HTR-8/SVneo (cell line): ENCODE measurements around the gene DNAJC13.
"Not testable (repeated sequence)": the region's sequence is repeated elsewhere in the genome, so short reads cannot be mapped to it uniquely, and the experiment has no call there.

Experiments
- DNase-seq: peaks from one replicate; pipeline ENCODE4 v3.0.0; 2011; ENCODE audit warnings: low spot score, mixed read lengths; ENCODE audit not compliant: insufficient read length
- FAIRE-seq: peaks from 2 replicates; lab custom pipeline; 2011; peaks lifted over from hg19 to GRCh38; lab: Jason Lieb, UNC

DNAJC13 gene, protein sequence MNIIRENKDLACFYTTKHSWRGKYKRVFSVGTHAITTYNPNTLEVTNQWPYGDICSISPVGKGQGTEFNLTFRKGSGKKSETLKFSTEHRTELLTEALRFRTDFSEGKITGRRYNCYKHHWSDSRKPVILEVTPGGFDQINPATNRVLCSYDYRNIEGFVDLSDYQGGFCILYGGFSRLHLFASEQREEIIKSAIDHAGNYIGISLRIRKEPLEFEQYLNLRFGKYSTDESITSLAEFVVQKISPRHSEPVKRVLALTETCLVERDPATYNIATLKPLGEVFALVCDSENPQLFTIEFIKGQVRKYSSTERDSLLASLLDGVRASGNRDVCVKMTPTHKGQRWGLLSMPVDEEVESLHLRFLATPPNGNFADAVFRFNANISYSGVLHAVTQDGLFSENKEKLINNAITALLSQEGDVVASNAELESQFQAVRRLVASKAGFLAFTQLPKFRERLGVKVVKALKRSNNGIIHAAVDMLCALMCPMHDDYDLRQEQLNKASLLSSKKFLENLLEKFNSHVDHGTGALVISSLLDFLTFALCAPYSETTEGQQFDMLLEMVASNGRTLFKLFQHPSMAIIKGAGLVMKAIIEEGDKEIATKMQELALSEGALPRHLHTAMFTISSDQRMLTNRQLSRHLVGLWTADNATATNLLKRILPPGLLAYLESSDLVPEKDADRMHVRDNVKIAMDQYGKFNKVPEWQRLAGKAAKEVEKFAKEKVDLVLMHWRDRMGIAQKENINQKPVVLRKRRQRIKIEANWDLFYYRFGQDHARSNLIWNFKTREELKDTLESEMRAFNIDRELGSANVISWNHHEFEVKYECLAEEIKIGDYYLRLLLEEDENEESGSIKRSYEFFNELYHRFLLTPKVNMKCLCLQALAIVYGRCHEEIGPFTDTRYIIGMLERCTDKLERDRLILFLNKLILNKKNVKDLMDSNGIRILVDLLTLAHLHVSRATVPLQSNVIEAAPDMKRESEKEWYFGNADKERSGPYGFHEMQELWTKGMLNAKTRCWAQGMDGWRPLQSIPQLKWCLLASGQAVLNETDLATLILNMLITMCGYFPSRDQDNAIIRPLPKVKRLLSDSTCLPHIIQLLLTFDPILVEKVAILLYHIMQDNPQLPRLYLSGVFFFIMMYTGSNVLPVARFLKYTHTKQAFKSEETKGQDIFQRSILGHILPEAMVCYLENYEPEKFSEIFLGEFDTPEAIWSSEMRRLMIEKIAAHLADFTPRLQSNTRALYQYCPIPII (N-terminal part only)

DNA sequence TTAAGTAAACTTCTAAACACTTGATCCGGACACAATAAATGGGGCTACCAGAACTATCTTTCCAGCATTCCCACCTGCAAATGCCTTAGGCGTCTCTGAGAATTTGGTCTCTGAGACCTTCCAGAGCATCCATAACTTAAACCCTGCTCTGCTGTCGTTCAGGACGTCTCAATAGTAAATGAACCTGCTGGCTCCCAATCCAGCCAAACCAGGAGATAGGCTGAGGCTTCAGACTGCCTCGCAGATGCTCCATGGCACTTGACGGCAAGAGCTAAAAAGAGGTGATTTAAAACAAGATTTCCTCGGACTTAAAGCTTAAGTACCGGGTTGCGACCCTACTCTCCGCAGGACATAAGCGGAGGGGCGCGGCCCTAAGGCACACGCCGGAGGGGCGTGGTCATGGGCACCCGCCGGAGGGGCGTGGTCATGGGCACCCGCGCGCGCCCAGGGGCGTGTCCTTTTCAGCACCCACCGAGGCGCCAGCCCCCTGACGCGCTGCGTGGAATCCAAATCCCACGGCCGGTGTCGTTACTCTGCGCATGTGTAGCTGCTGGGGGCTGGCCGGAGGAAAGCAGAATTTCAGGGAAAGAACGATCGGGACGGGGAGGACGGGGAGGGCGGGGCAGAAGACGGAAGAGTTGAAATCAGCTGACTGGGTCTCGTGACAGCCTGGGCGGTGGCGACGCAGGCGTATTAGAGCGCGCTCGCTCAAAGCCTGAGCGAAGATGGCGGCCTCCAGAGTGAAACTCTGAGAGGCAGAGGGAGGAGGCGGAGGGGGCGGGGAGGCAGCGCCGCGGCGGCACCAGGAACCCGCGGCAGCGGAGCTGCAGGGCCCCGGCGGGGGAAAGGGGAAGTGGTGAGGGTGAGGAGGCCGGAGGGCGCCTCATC is at the start of gene DNAJC13:
Gene DNAJC13 (plus strand): TSS at position 696 of the 888 bp plus-strand sequence. CDS start 17,049 bp downstream, outside the sequence.
- FAIRE-seq (peak; percentile 78), DNase-seq (peak; percentile 88)

- no peak for DNase-seq
- FAIRE-seq: no peak
Measured at GRCh38 chr3:132368515-132368914, 48.8 kb upstream of the DNAJC13 start.

DNA sequence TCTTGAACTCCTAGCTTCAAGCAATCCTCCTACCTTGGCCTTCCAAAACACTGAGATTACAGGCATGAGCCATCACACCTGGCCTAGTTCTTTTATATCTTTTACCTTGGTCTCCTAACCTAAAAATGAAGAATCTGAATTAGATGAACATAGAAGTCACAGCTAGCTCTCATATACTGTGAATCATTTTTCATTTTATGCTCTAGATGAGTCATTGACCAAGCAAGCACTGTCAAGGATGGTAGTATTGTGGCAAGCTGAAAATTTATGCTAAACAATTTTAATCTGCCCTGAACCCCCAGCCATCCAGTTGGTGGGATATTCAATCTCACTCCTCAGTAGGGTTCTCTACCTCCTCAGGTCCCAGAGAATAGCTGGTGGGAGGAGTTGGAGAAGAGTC is 48.3 kb upstream of the DNAJC13 start:
- no peak for FAIRE-seq

DNA sequence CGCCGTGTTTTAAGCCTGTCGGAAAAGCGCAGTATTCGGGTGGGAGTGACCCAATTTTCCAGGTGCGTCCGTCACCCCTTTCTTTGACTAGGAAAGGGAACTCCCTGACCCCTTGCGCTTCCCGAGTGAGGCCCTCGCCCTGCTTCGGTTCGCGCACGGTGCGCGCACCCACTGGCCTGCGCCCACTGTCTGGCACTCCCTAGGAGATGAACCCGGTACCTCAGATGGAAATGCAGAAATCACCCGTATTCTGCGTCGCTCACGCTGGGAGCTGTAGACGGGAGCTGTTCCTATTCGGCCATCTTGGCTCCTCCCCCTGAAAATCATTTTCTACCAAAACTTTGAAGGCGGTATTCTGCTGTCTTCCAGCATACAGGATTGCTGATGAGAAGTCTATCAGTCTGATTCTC is 40.4 kb upstream of the DNAJC13 start:
- FAIRE-seq, DNase-seq: not testable (repeated sequence)

More for the DNA sequence above, 48.3 kb upstream of the DNAJC13 start:
- DNase-seq: no peak

DNA sequence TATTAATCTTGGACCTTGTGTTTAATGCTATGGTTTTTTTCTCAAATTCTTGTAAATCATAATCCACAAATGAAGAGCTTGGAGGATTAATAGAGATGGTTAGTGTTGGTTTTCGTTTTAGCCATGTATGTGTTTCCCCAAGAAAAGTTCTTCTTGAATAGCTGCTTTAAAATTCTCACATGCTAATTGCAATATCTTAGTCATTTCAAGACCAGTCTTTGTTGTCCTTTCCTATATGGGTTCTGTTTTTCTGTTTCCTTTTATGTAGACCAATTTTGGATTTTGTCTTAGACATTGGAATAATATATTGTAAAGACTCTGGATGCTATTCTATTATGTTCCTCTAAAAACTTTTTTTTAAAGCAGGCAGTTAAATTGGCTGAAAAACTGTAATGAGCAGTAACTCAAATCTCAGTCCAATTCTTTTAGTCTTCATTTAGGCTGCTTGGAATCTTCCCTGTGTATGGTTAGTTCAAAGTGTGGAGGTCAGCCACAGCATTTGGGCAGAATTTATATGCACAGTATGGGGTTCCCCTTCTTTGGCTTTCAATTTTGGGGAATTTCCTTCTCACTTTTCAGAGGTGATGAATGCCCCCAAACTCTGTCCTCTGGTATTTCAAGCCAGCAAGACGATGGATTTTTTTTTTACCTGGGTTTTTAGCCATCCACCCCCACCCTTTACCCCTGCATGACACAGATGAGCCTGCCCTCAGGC is 39.1 kb upstream of the DNAJC13 start:
- no peak for FAIRE-seq
- no peak for DNase-seq

DNA sequence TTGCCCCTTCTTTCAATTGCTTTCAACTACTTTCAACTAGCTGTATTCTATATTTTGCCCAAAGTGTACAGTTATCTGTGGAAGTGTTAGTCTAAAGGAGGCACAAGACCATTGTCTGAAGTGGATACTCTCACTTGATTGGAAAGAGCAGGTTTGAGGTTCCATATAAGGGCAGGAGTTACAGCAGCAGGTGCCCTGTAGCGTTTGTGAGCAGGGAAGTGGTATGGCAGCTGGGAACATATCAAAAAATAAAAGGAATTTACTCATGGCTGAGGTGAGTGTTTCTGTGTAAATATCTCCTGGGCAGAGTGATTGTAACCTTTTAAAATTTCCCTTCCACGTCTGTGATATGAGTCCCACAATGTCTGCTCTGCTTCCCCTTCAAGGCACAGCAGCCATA is 38.5 kb upstream of the DNAJC13 start:
- FAIRE-seq (no peak), DNase-seq (no peak)

DNA sequence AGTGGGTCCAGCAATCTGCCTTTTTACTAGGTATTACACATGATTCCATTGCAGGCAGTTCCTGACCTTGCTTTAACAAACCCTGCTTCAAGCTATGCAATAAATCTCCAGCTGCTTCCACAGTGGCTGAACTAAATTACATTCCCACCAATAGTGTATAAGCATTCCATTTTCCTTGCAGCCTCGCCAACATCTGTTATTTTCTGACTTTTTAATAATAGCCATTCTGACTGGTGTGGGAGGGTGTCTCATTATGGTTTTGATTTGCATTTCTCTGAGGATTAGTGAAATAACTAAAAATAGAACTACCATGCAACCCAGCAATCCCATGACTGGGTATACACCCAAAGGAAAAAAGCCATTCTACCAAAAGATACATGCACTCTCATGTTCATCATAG is 36.4 kb upstream of the DNAJC13 start:
- no peak for FAIRE-seq

GRCh38 chr3:132381348-132381944 is 35.9 kb upstream of the DNAJC13 start:
- DNase-seq (no peak), FAIRE-seq (no peak)

More for the DNA sequence above, 36.4 kb upstream of the DNAJC13 start:
- no peak for DNase-seq

DNA sequence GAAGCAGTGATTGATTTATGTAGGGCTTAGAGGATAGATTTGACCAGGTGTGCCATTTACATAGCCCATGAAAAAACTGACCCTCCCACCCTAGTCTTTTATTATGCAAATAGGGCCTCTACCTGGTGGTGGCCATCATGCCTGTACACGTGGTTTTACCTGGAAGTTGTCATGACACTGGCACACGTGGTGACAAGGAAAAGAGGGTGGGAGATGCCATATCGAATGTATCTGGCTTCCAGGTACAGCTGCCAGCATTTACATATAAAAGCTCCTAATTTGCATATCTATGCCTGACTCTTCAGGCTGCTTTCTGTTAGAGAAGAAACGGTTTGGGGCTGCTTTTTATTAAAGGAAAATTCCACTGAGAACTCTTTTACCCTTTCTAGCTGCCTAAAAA is 35.0 kb upstream of the DNAJC13 start:
- no peak for FAIRE-seq
- no peak for DNase-seq

GRCh38 chr3:132382688-132383194 is 34.6 kb upstream of the DNAJC13 start:
- DNase-seq: no peak
- no peak for FAIRE-seq

GRCh38 chr3:132386259-132386658 is 31.0 kb upstream of the DNAJC13 start:
- FAIRE-seq: no peak

DNA sequence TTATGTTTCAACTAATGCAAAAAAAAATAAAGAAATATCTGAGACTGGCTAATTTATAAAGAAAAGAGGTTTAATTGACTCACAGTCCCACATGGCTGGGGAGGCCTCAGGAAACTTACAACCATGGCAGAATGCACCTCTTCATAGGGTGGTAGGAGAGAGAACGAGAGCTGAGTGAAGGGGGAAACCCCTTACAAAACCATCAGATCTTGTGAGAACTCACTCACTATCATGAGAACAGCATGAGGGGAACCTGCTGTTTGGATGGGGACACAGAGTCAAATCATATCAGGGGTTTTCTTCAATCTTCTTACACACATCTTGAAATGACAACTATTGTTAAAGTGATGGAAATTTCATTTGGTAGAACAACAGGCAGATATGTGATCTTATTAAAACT is 24.6 kb upstream of the DNAJC13 start:
- not testable (repeated sequence) for FAIRE-seq, DNase-seq

More at GRCh38 chr3:132386259-132386658, 31.0 kb upstream of the DNAJC13 start:
- DNase-seq: no peak

DNA sequence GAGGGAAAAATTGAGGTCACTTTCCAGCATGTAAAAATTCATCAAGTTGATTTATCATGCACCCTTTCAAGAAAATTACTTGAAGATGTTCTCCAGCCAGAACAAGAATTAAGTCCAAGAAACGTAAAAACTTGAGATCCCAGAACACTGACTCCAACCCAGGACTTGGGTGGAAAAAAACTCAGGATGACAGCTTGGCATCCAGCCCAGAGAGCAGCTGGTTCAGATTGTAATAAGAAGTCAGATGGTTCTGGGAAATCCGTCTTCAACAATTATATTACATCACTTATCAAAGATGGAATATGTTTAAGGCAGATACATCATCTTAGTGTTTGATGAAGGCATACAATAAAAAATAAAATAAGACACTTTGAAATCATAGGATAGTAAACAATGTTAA is 23.0 kb upstream of the DNAJC13 start:
- no peak for DNase-seq
- no peak for FAIRE-seq

GRCh38 chr3:132395126-132395525 is 22.2 kb upstream of the DNAJC13 start:
- FAIRE-seq: no peak
- no peak for DNase-seq

DNA sequence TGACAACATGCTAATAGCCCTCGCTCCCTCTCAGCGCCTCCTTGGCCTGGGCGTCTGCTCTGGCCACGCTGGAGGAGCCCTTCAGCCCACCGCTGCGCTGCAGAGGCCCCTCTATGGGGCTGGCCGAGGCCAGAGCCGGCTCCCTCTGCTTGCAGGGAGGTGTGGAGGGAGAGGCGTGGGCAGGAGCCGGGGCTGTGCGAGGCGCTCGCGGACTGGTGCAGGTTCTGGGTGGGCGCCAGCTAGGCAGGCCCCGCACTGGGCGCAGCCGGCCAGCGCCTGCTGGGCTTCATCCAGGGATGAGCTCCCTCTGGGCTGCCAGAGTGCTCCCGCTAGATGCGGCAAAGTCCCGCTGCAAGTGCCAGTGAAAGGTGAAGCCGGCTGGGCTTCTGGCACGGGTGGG is 21.0 kb upstream of the DNAJC13 start:
- FAIRE-seq (no peak), DNase-seq (no peak)

- DNase-seq, FAIRE-seq: not testable (repeated sequence)
Measured at GRCh38 chr3:132396776-132397175, 20.5 kb upstream of the DNAJC13 start.

DNA sequence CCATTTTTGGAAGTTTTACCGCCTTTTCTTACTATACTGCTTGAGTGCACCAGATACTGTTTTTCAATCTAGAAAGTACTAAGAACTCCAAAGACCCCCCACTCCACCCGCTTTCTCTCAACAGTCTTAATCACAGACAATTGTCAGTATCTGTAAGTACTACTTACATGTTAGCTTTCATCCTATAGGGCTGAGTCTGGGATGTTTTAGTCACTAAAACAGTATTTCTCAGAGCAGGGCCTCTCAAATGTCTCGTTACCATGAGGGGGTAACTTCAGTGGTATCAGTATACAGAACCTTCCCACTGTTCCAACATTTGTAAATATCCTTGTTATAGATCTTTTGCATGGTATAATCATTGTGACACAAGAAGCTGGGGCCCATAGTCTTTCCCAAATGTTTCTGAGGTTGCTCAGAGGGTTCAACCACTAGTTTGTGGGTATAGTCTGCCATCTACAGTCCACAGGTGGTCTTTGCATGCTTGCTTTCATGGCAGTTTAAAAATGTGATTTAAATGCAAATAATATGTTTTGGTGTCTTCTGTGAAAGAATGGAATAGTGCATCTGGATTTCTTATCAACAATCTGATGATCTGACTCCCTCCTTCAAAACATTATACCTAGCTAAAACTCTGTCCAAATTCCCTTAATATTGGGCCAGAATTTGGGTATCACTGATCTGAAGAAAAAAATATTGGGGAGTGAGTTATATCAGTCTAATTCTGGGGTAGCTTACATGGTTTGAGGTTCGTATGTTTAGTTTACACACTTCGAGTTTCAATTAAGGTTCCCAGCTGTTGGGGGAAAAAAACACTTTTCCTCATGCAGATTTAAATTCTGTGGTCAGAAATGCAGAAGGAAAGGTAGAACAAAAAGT is 18.0 kb upstream of the DNAJC13 start:
- DNase-seq (peak; percentile 50), FAIRE-seq (no peak)
